ENCODE data around the gene CEP55. TPM values are rescaled to one million over a fixed set of nuclear protein-coding genes. Genes with fewer than 3 reads are reported as not detected.
"Not testable (repeated sequence)": the region's sequence is repeated elsewhere in the genome, so short reads cannot be mapped to it uniquely, and the experiment has no call there.

CEP55 gene
- total RNA-seq, 1 donor: 4.7 TPM

- H2AFZ ChIP-seq (ENCODE audit: low read length): peak overlapping the region; percentile 57
Measured at GRCh38 chr10:93541402-93542357, 45.3 kb downstream of the CEP55 start.

DNA sequence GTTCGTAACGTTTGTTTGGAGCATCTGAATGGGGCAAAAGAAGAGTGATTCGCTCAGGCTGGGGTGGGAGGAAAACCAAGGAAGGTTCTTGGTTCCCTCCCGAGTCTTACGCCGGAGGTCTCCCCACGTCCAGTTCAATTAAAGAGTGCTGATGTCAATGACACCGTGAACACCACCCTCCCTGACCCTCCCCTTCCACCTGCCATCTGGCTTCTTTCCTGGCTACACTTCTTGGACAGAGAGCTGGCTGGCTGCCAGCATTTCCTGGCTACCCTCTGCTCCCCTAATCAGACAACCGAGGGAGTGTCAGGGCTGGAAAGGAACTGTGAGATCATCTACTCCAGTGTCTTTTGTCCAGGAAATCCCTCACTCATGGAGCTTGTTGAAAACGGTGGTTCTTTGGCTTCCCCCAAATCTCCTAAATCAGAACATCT lies 46.0 kb downstream of the CEP55 start:
- Histone ChIP-seq H3K4me3 (ENCODE audit: insufficient read depth, low read length) (peak overlapping the region; percentile 65), H3K27ac (ENCODE audit: low read depth, low read length) (no peak overlapping the region), H3K9me3 (ENCODE audit: low read depth, low read length) (no peaks in the 10 kb centered on the region), H4K20me1 (ENCODE audit: insufficient read depth, low read length) (no peaks in the 10 kb centered on the region), H3K27me3 (ENCODE audit: insufficient read depth, low read length) (no peaks in the 10 kb centered on the region), H3K36me3 (ENCODE audit: insufficient read depth, low read length) (no peaks in the 10 kb centered on the region), H3K4me2 (ENCODE audit: insufficient read depth, low read length) (peak overlapping the region; percentile 82), H2AFZ (ENCODE audit: low read length) (peak overlapping the region; percentile 57), H3K4me1 (ENCODE audit: insufficient read depth, low read length) (peaks cover 3% of the 10 kb centered on the region), H3K79me2 (ENCODE audit: insufficient read depth, low read length) (no peaks in the 10 kb centered on the region)
- TF ChIP-seq CTCF (IDR thresholded peaks at IDR 0.05; ENCODE audit: extremely low read depth, low read depth, low read length): peak; percentile 1
- peak; percentile 71 for DNase-seq (ENCODE audit: insufficient read length, low spot score, missing footprints)

More at GRCh38 chr10:93541402-93542357, 45.3 kb downstream of the CEP55 start:
- Histone ChIP-seq H3K79me2 (ENCODE audit: insufficient read depth, low read length) (no peaks in the 10 kb centered on the region), H3K4me2 (ENCODE audit: insufficient read depth, low read length) (peak overlapping the region; percentile 82), H4K20me1 (ENCODE audit: insufficient read depth, low read length) (no peaks in the 10 kb centered on the region), H3K27ac (ENCODE audit: low read depth, low read length) (no peak overlapping the region), H3K9me3 (ENCODE audit: low read depth, low read length) (no peaks in the 10 kb centered on the region), H3K4me3 (ENCODE audit: insufficient read depth, low read length) (peak overlapping the region; percentile 65), H3K27me3 (ENCODE audit: insufficient read depth, low read length) (no peaks in the 10 kb centered on the region), H3K4me1 (ENCODE audit: insufficient read depth, low read length) (peaks cover 3% of the 10 kb centered on the region), H3K36me3 (ENCODE audit: insufficient read depth, low read length) (no peaks in the 10 kb centered on the region)
- peak; percentile 97 for TF ChIP-seq CTCF (IDR thresholded peaks at IDR 0.05; ENCODE audit: extremely low read depth, low read depth, low read length)
- DNase-seq (ENCODE audit: insufficient read length, low spot score, missing footprints): no peak

DNA sequence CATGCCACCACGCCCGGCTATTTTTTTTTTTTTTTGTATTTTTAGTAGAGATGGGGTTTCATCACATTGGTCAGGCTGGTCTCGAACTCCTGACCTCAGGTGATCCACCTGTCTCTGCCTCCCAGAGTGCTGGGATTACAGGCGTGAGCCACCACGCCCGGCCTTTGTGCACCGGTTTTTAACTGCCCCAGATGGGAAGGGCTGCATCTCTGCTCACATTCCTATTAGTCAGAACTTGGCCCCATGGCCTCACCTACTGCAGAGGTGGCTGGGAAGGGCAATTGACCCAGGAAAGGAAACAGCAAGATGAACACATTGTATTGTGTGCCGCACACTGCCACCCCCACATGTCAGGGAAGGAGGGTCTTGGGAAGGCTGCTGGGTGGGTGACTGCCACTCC lies 50.6 kb downstream of the CEP55 start:
- not testable (repeated sequence) for H3K27ac ChIP-seq (ENCODE audit: low read depth, low read length); DNase-seq (ENCODE audit: insufficient read length, low spot score, missing footprints); H2AFZ ChIP-seq (ENCODE audit: low read length); H3K9me3 ChIP-seq (ENCODE audit: low read depth, low read length); H3K79me2 ChIP-seq (ENCODE audit: insufficient read depth, low read length); H3K36me3 ChIP-seq (ENCODE audit: insufficient read depth, low read length); H3K4me2 ChIP-seq (ENCODE audit: insufficient read depth, low read length); H3K27me3 ChIP-seq (ENCODE audit: insufficient read depth, low read length); H4K20me1 ChIP-seq (ENCODE audit: insufficient read depth, low read length); H3K4me3 ChIP-seq (ENCODE audit: insufficient read depth, low read length)
- peaks cover 12% of the 10 kb centered on the region for H3K4me1 ChIP-seq (ENCODE audit: insufficient read depth, low read length)

DNA sequence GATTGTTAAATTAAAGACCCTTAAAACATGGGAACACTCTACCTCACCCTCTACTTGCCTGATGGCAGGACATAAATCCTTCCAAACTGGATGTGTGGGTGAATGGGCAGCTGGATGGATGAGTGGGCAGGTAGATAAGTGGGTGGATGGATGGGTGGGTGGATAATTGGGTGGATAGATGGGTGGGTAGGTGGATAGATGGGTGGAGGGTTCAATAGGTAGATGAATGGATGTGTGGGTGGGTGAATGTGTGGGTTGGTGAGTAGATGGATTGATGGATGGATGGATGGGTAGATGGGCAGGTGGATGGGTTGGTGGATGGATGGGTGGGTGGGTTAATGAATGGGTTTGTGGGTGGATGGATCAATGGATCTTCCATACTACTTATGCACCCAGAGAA lies 51.1 kb downstream of the CEP55 start:
- DNase-seq (ENCODE audit: insufficient read length, low spot score, missing footprints): no peak
- Histone ChIP-seq H3K4me2 (ENCODE audit: insufficient read depth, low read length) (no peak overlapping the region), H3K9me3 (ENCODE audit: low read depth, low read length) (no peaks in the 10 kb centered on the region), H3K4me3 (ENCODE audit: insufficient read depth, low read length) (no peak overlapping the region), H3K36me3 (ENCODE audit: insufficient read depth, low read length) (no peaks in the 10 kb centered on the region), H2AFZ (ENCODE audit: low read length) (no peak overlapping the region), H4K20me1 (ENCODE audit: insufficient read depth, low read length) (no peaks in the 10 kb centered on the region), H3K79me2 (ENCODE audit: insufficient read depth, low read length) (no peaks in the 10 kb centered on the region), H3K27me3 (ENCODE audit: insufficient read depth, low read length) (no peaks in the 10 kb centered on the region), H3K27ac (ENCODE audit: low read depth, low read length) (no peak overlapping the region), H3K4me1 (ENCODE audit: insufficient read depth, low read length) (peaks cover 9% of the 10 kb centered on the region)
- no peak for TF ChIP-seq CTCF (IDR thresholded peaks at IDR 0.05; ENCODE audit: extremely low read depth, low read depth, low read length)
